Upper lobe of left lung (tissue), 4 donors: ENCODE measurements around the gene PDE8A.

Experiments used
- POLR2AphosphoS5 ChIP-seq, 2 donors: sonication (generic); formaldehyde crosslinking; IDR thresholded peaks; one replicate each; pipeline ENCODE4 v1.5.1; 2017; ENCODE audit warnings: antibody characterized with exemption in 2 of 2
- TF ChIP-seq, protein P1 (sequence below), 6 experiments: fragments of 450-650 bp in 4 of 6; fragments of 200-600 bp in 2 of 6; sonication (generic) in 2 of 6; IDR thresholded peaks; one replicate each; pipeline ENCODE4 v1.5.1; 2016 to 2019; ENCODE audit warnings: antibody characterized with exemption in 6 of 6

DNA sequence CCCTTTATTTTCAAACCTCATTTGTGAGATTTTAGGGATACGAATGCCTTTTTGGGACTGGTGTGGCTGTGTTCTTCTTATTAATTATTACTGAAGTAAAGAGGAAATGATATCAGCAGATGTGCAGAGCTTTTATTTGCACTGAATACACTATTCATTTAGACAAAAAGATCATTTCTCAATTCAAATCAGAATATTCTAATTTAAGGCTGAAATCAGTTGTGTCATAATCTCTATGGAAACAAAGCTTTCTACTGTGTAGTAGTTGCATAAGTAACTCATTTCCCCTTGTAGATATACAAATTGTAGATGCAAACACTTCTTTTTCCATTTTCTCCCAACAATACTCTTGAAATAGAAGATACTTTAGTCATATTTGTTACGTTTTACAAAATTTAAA lies 56.0 kb downstream of the PDE8A start:
- TF ChIP-seq, protein P1, sequence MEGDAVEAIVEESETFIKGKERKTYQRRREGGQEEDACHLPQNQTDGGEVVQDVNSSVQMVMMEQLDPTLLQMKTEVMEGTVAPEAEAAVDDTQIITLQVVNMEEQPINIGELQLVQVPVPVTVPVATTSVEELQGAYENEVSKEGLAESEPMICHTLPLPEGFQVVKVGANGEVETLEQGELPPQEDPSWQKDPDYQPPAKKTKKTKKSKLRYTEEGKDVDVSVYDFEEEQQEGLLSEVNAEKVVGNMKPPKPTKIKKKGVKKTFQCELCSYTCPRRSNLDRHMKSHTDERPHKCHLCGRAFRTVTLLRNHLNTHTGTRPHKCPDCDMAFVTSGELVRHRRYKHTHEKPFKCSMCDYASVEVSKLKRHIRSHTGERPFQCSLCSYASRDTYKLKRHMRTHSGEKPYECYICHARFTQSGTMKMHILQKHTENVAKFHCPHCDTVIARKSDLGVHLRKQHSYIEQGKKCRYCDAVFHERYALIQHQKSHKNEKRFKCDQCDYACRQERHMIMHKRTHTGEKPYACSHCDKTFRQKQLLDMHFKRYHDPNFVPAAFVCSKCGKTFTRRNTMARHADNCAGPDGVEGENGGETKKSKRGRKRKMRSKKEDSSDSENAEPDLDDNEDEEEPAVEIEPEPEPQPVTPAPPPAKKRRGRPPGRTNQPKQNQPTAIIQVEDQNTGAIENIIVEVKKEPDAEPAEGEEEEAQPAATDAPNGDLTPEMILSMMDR (IDR thresholded peaks at IDR 0.05): no peak
- TF ChIP-seq POLR2AphosphoS5 (IDR thresholded peaks at IDR 0.05): no peak
